NCI-H1048 (cell line): ENCODE measurements around the gene ZCCHC4.
"Not testable (repeated sequence)": the region's sequence is repeated elsewhere in the genome, so short reads cannot be mapped to it uniquely, and the experiment has no call there.

ENCODE experiments used
- DNase-seq: peaks from one replicate; lab custom pipeline; 2025; lab: John Stamatoyannopoulos, UW

ZCCHC4 gene

DNA sequence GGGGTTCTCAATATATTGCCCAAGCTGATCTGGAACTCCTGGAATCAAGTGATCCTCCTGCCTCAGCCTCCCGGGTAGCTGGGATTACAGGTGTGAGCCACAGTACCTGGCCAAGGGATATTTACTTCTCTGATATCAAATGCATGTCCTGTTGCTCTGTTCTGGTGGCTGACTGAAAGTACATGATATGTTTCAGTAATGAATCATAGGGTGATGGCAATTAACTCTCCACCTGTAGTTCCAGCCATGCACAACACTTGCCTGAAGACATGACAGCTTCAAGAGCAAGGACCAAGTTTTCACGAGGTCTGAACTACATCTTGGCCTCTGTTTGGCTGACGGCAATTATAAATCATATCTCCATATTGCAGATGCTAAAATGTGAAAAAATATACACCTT lies 9.1 kb downstream of the ZCCHC4 start:
- DNase-seq: no peak

GRCh38 chr4:25328463-25328862 lies 15.9 kb downstream of the ZCCHC4 start:
- not testable (repeated sequence) for DNase-seq

DNA sequence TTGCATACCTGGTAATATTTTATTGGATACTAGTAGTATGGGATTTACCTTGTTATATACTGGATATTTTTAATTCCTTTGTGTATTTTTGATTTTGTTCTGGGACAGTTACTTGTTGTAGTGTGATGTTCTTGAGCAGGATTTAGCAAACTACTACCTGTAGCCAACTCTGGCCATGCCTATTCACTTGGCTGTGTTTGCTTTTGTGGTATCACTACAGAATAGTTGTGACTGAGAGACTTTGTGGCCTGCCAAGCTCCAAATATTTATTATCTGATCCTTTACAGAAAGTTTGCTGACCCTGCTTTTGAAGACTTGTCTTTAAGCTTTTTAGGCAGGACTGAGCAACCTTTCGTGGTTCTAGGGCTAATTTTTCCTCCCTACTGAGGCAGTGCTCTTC lies 17.8 kb downstream of the ZCCHC4 start:
- DNase-seq: no peak

GRCh38 chr4:25330905-25331808 lies 18.6 kb downstream of the ZCCHC4 start:
- DNase-seq: no peak

GRCh38 chr4:25343671-25344070 lies 31.1 kb downstream of the ZCCHC4 start:
- DNase-seq: no peak

- no peak for DNase-seq
Measured at GRCh38 chr4:25345744-25346143, 33.2 kb downstream of the ZCCHC4 start.

DNA sequence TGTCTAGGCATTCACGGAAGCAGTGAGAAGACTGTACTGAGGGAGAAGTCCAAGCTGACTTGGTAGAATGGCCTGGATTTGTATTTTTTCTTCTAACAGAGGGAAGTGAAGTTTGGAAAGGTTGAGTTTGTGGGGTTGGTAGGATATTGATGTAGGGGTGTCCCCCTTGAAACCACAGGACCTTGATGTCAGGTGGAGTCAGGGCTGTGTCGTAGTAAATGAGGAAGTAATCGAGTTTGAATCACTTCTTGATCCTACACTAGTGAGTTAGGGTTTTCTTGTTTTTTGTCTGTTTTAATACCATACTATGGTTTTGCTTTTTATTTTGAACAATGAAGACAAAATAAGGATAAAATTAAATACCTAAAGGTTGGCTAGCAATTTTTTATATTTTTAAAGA lies 34.3 kb downstream of the ZCCHC4 start:
- no peak for DNase-seq

DNA sequence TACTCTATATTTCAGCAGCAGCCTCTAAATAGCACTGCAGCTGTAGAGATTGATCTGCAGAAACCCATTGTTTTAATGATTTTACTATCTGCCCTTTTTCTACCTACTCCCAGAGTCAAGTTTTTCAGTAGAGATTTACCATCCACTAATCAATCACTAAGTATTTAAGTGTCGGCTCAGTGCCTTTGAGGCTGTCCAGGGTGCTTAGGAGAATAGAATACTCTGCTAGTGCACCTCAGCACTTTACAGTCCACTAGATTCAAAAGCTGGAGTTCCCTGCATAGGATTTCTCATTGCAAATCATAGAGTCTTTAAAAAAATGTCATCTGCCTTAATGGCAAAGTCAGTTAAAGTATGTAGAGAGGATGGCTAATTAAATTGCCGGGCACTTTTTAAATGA lies 34.9 kb downstream of the ZCCHC4 start:
- DNase-seq: no peak

GRCh38 chr4:25347971-25348370 lies 35.4 kb downstream of the ZCCHC4 start:
- no peak for DNase-seq

GRCh38 chr4:25350561-25350960 lies 38.0 kb downstream of the ZCCHC4 start:
- DNase-seq: no peak

DNA sequence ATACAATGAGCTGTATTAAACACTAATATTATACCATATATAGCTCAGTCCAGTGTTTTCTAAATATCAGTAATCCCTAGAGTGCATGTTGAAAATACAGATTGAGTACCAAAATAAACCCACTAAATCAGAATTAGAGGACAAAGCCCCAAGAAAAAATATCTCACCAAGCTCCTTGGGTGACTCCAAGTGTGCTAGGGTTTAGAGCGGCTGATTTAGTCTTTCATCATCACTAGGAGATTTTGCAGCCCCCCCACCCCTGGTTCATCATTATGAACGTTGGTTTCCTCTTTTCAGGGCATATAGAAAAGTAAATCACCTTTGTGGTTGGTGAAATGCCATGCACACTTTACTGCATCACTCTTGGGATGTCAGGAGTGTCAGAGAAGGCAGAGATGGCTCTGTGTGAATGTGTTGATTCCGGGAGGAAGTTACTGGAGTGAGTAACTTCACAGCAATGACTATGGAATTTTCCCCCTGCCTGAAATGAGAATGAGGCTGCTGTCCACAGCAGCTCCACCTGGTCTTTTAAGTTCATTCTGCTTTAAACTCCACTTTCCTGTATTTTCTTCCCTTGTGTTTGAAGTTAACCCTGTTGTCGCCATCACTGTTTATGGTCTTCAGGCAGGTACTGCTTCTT lies 39.3 kb downstream of the ZCCHC4 start:
- DNase-seq: no peak

GRCh38 chr4:25356068-25356467 lies 43.5 kb downstream of the ZCCHC4 start:
- no peak for DNase-seq

GRCh38 chr4:25358515-25359275 lies 46.1 kb downstream of the ZCCHC4 start:
- DNase-seq: no peak

DNA sequence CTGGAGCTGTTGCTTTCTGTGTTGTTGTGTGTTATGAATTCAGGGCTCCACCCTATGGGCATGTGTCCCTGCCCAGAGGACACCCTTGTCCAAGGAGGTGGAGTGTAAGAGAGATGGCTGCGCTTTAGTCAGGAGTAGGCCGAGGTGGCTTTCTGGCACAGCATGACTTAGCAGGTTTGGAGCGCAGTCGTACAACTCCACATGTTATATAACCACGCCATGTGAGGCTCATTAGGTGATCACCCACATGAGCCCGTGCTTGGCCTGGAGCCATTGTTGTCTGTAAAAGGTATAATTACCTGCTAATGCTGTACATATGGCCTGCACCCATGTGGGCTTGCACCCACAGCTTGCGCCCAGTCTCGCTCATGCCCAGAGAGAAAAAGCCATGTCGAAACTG lies 48.7 kb downstream of the ZCCHC4 start:
- no peak for DNase-seq

DNA sequence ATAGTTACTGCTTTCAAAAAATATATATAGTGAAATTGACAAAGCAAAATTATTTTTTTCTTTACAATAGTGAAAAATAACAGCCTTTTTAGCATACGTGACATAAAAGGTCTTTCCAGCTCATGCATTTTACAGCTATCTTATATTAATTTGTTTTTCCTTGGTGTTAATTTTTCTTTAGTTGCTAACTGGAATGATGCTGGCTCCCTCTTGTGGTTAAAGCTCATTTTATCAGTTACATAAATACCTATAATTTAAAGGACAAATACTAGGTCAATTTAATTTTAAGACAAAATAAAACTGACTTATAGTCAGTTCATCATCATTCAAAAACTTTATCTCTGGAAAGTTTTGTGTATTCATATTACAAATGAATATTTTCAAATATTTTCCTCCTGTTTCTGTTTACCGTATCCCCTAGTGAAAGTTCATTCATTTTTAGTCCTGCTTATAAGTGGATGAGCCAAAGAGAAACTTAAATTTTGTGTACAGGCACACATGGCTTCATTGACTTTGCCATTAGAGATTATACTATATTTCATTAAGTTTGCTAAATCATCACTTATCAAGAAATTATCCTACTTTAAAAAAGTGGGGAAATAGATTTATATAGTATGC lies 54.5 kb downstream of the ZCCHC4 start:
- DNase-seq: no peak

DNA sequence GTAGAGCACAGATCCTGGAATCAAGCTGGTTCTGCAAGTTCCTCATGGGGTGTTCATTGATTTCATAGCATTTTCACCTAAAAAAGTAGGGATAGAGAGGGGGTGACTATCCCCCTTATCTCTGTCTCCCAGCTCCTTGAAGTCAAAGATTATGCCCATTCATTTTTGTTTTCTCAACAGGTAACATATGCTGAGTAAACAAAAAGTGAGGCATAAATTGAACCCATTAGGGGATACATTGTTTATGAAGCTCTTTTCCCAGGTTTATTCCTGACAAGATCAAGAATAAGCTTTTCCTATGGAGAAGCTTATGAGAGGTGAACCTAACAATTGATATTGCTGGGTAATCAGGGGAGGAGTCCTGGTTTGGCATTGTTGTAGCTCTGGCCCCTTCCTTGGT lies 55.3 kb downstream of the ZCCHC4 start:
- no peak for DNase-seq

- no peak for DNase-seq
Measured at GRCh38 chr4:25368315-25368714, 55.7 kb downstream of the ZCCHC4 start.

GRCh38 chr4:25370242-25370641 lies 57.7 kb downstream of the ZCCHC4 start:
- DNase-seq: no peak

GRCh38 chr4:25372549-25372948 lies 60.0 kb downstream of the ZCCHC4 start:
- DNase-seq: not testable (repeated sequence)

DNA sequence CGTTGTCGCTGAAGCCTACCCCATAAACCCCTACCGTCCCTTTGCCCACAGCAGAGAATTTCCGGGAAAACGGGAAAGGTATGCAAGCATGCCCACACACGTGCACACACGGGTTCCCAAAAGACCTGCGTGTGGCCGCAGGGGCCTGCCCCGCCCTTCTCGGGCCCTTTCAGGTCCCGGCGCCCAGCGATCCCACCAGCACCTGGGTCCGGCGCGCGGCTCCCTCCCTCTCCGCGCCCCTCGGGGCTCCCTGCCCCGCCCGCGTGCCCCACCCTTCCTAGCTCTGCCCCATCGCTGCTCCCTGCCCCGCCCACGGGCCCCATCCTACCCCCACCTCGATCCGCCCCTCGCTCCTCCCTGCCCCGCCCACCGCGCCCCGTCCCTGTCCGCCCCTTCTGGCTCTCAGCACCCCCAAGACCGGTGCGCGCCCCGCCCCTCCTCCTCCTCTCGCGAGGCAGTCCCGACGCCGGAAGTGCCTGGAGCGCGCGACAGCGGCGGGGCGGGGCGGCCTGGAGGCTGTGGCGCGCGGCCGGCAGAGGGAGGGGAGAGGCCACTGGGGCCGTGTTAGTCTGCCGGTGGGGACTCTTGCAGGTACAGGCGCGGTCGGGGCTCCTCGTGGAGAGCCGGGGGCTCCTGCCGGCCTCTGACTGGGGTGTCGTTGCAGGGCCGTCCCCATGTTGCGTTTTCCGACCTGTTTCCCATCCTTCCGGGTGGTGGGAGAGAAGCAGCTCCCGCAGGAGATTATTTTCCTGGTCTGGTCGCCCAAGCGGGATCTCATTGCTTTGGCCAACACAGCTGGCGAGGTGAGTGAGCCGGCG lies 64.4 kb downstream of the ZCCHC4 start, which contains the start of gene ANAPC4:
TSS of gene ANAPC4 (plus strand) at position 510 of the 818 bp plus-strand sequence. CDS start at position 675, 165 bp downstream.
- peak; percentile 82 for DNase-seq
